ENCODE data around the gene ATP10B. TPM values are rescaled to one million over a fixed set of nuclear protein-coding genes. Genes with fewer than 3 reads are reported as not detected.

The ATP10B gene
- total and polyA plus RNA-seq, 10 of the 15 experiments (the other 5 are each of a cell fraction or from before 2014, with no cell fraction given), result not detected

GRCh38 chr5:160649304-160649703 is 202.7 kb downstream of the ATP10B start:
- FAIRE-seq (no peak), ATAC-seq (peak; percentile 84), DNase-seq (ENCODE audit: low read depth, low spot score) (no peak)
- H3K4me2 ChIP-seq (ENCODE audit: control insufficient read depth, insufficient read depth), result no peak overlapping the region
- H3K9ac ChIP-seq (ENCODE audit: control insufficient read depth, insufficient read depth, low read length), result no peak overlapping the region
- no peaks in the 10 kb centered on the region for H3K4me1 ChIP-seq (ENCODE audit: control insufficient read depth, insufficient read depth, low read length)
- BruUV-seq (replicated peaks), result no TSS peak
- no peak overlapping the region for H2AFZ ChIP-seq (ENCODE audit: control insufficient read depth, low read depth, low read length)
- H3K27ac ChIP-seq (ENCODE audit: control insufficient read depth, insufficient read depth), result no peak overlapping the region
- no peaks in the 10 kb centered on the region for H3K79me2 ChIP-seq (ENCODE audit: control insufficient read depth, insufficient read depth, low read length)
- H3K36me3 ChIP-seq (ENCODE audit: control insufficient read depth in 2 of 2, insufficient read depth in 2 of 2, low read length in 1 of 2), result no peaks in the 10 kb centered on the region
- H3K27me3 ChIP-seq (replicated peaks in 1 of 2; ENCODE audit: control insufficient read depth in 2 of 2, insufficient read depth in 2 of 2, low read length in 1 of 2), result no peaks in the 10 kb centered on the region
- no peaks in the 10 kb centered on the region for H3K9me3 ChIP-seq (replicated peaks; ENCODE audit: control insufficient read depth, insufficient read depth, low read length)
- intact Hi-C loops (cut with micrococcal nuclease; ENCODE audit: unreplicated experiment), result loop anchor here (10.0 kb wide), 2 partner anchors 145 to 215 kb away; no protein-coding TSS in a partner anchor
- CTCF ChIA-PET, result interaction anchor here (0.7 to 3.5 kb wide), 5 partner anchors 138 to 470 kb away, joined by 3 to 23 read pairs (median 9); no protein-coding TSS in a partner anchor
- POLR2A ChIA-PET, result no interaction called here
- SMC1A ChIA-PET (ENCODE audit: uncharacterized antibody, unreplicated experiment), result interaction anchor here (1.7 to 3.2 kb wide), 2 partner anchors 210 to 302 kb away, joined by 4 to 19 read pairs; no protein-coding TSS in a partner anchor
- no peak overlapping the region for H3K4me3 ChIP-seq
- H4K20me1 ChIP-seq (ENCODE audit: control insufficient read depth, insufficient read depth), result no peaks in the 10 kb centered on the region
- RAD21 ChIA-PET (ENCODE audit: unreplicated experiment), result interaction anchor here (1.2 kb wide), 1 partner anchor 950 kb away, joined by 3 read pairs; no protein-coding TSS in a partner anchor
- peak; percentile 46; the same call in 1 of the 2 replicates for TF ChIP-seq SMC3 (IDR thresholded peaks at IDR 0.05; ENCODE audit: borderline replicate concordance, low read length)
- TF ChIP-seq ASH2L (IDR thresholded peaks at IDR 0.05; ENCODE audit: borderline replicate concordance, low read depth), result no peak
- TF ChIP-seq CTCF (IDR thresholded peaks at IDR 0.05 in 2 of 3, conservative IDR thresholded peaks at IDR 0.05 in 1 of 3; ENCODE audit: control insufficient read depth in 2 of 3, extremely low read depth in 1 of 3, insufficient read depth in 1 of 3, low read depth in 3 of 3, low read length in 3 of 3), result peak; percentile 36 to 45 (median 39); a peak in 4 of 6 replicates
- peak; percentile 45 for TF ChIP-seq RAD21 (IDR thresholded peaks at IDR 0.05; ENCODE audit: insufficient read depth, low read depth, low read length)
- in situ Hi-C loops (cut with MboI), result no loop called here

- RAD21 ChIA-PET (ENCODE audit: unreplicated experiment), result no interaction called here
- TF ChIP-seq EGR1 (IDR thresholded peaks at IDR 0.05; ENCODE audit: borderline replicate concordance in 1 of 2, low read depth in 2 of 2, low read length in 2 of 2) (no peak), E2F4 (IDR thresholded peaks at IDR 0.05; ENCODE audit: low read depth, low read length) (no peak), MTA2 (IDR thresholded peaks at IDR 0.05; ENCODE audit: low read depth) (no peak), PBX3 (IDR thresholded peaks at IDR 0.05; ENCODE audit: insufficient replicate concordance, low read depth, low read length) (no peak), KAT2A (conservative IDR thresholded peaks at IDR 0.05; ENCODE audit: control insufficient read depth, low read depth, low read length) (no peak), HDAC2 (IDR thresholded peaks at IDR 0.05) (no peak), NFIC (IDR thresholded peaks at IDR 0.05; ENCODE audit: low read depth, low read length) (no peak), YBX1 (IDR thresholded peaks at IDR 0.05) (no peak)
These were observed 206.0 kb downstream of the ATP10B start for GRCh38 chr5:160646033-160646432.

More at GRCh38 chr5:160646033-160646432, 206.0 kb downstream of the ATP10B start:
- Histone ChIP-seq H3K36me3 (ENCODE audit: control insufficient read depth in 2 of 2, insufficient read depth in 2 of 2, low read length in 1 of 2) (no peaks in the 10 kb centered on the region), H2AFZ (ENCODE audit: control insufficient read depth, low read depth, low read length) (no peak overlapping the region), H3K4me2 (ENCODE audit: control insufficient read depth, insufficient read depth) (no peak overlapping the region), H3K27ac (ENCODE audit: control insufficient read depth, insufficient read depth) (no peak overlapping the region), H4K20me1 (ENCODE audit: control insufficient read depth, insufficient read depth) (no peaks in the 10 kb centered on the region), H3K27me3 (replicated peaks in 1 of 2; ENCODE audit: control insufficient read depth in 2 of 2, insufficient read depth in 2 of 2, low read length in 1 of 2) (no peaks in the 10 kb centered on the region), H3K9me3 (replicated peaks; ENCODE audit: control insufficient read depth, insufficient read depth, low read length) (no peaks in the 10 kb centered on the region), H3K9ac (ENCODE audit: control insufficient read depth, insufficient read depth, low read length) (no peak overlapping the region), H3K4me3 (no peak overlapping the region), H3K79me2 (ENCODE audit: control insufficient read depth, insufficient read depth, low read length) (no peaks in the 10 kb centered on the region), H3K4me1 (ENCODE audit: control insufficient read depth, insufficient read depth, low read length) (no peaks in the 10 kb centered on the region)
- FAIRE-seq (peak; percentile 59), ATAC-seq (no peak), DNase-seq (ENCODE audit: low read depth, low spot score) (no peak)
- in situ Hi-C loops (cut with MboI) (no loop called here), intact Hi-C loops (cut with micrococcal nuclease; ENCODE audit: unreplicated experiment) (loop anchor here (10.0 kb wide), 2 partner anchors 141 to 211 kb away; no protein-coding TSS in a partner anchor)
- CTCF ChIA-PET, result interaction anchor here (1.0 kb wide), 1 partner anchor 137 kb away, joined by 3 read pairs; no protein-coding TSS in a partner anchor
- POLR2A ChIA-PET, result no interaction called here
- SMC1A ChIA-PET (ENCODE audit: uncharacterized antibody, unreplicated experiment), result no interaction called here
- BruUV-seq (replicated peaks), result no TSS peak

Data from GM12878 (cell line).